Measurements from ENCODE around the gene PDE7B.

PDE7B gene

GRCh38 chr6:135851442-135852271 lies at the start of gene PDE7B:
Gene PDE7B, plus strand, starts transcription at chr6:135851701.
- TF ChIP-seq GATA2 (IDR thresholded peaks at IDR 0.05; ENCODE audit: low read depth, low read length) (no peak), GATA3 (IDR thresholded peaks at IDR 0.05; ENCODE audit: low read depth, low read length) (no peak)

DNA sequence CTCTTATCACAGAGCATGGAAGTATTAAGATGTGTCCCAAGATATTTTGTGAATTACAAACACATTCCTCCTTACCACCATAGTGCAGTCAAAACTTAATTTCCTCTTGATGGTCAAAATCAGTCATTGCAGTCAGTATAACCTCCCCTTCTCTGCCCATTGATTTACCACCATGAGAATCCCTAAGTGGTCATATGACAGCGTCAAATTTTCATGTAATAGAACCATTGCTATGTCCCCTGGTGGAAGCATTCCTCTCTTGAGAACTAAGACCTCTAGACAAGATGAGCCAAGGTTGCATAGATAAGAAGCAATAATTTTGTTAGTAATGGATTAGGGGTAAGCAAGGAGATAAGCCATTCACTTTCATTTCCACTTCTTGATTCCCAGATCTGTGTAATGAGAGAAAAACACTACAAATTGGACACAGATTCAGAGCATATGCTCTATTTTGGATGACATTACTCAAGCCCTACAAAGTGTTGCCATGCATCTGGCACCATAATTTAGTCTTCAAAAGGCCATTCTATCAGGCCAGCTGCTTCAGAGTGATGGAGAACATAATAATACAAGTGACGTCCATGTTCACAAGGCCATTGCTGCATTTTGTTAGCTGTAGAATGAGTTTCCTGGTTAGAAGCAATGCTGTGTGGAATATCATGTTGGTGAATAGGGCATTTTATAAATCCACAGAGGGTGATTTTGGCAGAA lies 49.6 kb upstream of the PDE7B start:
- TF ChIP-seq GATA2 (IDR thresholded peaks at IDR 0.05; ENCODE audit: low read depth, low read length) (peak; percentile 44; the same call in 1 of the 2 replicates), GATA3 (IDR thresholded peaks at IDR 0.05; ENCODE audit: low read depth, low read length) (peak; percentile 62)

GRCh38 chr6:135810486-135810885 lies 41.0 kb upstream of the PDE7B start:
- TF ChIP-seq GATA3 (IDR thresholded peaks at IDR 0.05; ENCODE audit: low read depth, low read length) (no peak), GATA2 (IDR thresholded peaks at IDR 0.05; ENCODE audit: low read depth, low read length) (no peak)

DNA sequence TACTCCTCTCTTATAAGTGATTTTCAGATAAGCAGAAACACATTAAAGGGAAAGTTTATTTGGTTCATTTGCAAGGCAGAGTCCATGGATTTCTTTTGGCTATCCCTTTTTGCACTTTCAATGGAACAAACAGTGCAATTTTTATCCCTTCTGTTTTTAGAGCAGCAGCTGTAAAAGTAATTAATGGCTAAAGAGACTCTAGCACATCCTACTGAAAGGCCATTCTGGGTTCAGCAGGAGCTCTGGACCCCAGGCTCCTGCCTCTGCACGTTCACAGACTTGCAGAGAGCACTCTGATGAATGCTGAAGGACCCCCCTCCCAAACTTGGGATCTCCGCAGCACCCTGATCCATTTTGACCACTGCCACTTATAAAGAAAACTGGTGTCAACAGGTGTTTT lies 40.3 kb upstream of the PDE7B start:
- no peak for TF ChIP-seq GATA2 (IDR thresholded peaks at IDR 0.05; ENCODE audit: low read depth, low read length)
- TF ChIP-seq GATA3 (IDR thresholded peaks at IDR 0.05; ENCODE audit: low read depth, low read length) = no peak

DNA sequence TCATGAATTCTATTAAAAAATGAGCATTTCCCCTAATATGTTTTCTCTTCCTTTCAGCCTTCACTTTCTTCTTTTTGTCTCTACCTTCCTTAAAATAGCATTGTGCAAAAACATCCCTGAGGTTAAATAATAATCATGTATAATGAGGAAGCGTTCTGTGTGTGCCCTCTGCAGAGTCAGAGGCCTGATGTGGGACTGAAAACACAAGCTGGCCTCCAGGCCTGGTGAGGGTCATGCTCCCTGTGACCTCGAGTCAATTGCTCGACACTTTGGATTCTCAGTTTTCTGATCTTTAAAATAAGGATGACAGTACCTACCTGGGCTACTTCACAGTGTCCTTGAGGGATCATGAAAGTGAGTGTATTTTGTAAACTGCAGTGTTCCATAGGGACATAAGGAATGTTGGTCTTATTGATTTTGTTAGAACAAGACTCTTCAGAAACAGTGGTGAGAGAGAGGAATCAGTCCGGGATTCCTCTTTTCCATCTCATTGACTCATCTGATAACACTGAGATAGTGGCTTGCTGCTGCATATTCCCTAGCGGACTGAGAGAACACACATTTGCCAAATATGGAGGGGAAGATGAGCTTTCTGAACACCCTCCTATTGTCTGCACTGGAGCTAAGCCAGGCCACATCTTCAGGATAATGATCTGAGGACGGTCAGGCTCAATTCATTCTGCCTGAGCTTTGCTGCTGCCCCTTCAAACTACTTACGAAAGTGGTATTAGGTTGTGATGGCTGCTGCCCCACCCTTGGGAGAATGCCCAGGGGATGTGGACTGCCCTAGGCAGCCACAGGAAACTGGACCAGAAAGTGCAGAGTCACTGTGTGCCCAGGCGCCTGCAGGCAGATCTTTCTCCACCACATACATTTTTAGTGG lies 39.6 kb upstream of the PDE7B start:
- no peak for TF ChIP-seq GATA2 (IDR thresholded peaks at IDR 0.05; ENCODE audit: low read depth, low read length)
- no peak for TF ChIP-seq GATA3 (IDR thresholded peaks at IDR 0.05; ENCODE audit: low read depth, low read length)

DNA sequence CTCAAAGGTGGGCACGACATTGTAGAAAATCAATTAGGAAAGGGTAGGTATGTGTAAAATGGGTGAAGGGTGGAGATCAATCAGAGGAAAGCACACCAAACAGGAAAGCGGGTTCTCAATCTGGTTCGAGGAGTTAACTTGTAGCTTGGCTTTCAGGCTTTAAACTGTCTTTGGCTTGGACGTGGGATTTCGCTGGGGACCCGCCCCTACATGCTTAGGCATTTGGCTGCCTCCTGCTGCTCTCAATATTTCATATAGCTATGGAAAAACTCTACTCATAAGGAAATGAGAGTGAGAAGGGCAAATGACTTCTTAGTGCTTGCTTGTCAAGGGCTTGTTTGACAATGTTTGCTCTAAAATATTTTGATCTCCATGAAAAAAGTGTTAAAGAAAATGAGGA lies 38.1 kb upstream of the PDE7B start:
- TF ChIP-seq GATA3 (IDR thresholded peaks at IDR 0.05; ENCODE audit: low read depth, low read length) (no peak), GATA2 (IDR thresholded peaks at IDR 0.05; ENCODE audit: low read depth, low read length) (no peak)

DNA sequence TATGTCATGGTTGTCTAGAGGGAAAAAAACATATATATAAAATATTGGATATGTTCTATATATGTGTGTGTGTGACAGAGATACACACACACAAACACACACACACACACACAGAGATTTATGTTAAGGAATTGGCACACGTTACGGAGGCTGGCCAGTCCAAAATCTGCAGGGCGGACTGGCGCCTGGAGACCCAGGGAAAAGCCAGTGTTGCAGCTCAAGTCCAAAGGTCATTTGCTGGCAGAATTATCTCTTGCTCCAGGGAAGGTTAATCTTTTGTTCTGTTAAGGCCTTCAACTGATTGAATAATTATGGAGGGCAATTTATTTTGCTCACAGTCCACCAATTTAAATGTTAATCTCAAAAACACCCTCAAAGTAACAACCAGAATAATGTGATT lies 37.5 kb upstream of the PDE7B start:
- no peak for TF ChIP-seq GATA2 (IDR thresholded peaks at IDR 0.05; ENCODE audit: low read depth, low read length)

DNA sequence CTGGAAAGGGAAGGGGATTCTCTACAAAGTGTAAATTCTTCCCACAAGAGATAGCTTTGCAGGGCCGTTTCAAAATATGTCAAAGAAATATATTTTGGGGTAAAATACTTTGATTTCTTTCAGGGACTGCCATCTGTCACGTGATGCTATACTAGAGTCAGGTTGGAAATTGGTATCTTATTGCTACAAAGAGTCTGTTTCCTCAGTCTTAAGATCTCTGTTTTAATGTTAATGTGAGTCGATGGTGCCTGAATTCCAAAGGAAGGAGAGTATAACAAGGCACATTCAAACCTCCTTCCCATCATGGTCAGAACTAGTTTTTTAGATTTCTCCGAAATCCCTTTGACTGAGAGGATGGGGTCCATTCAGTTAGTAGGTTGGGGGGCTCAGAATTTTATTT lies 36.3 kb upstream of the PDE7B start:
- no peak for TF ChIP-seq GATA3 (IDR thresholded peaks at IDR 0.05; ENCODE audit: low read depth, low read length)
- no peak for TF ChIP-seq GATA2 (IDR thresholded peaks at IDR 0.05; ENCODE audit: low read depth, low read length)

GRCh38 chr6:135817035-135817434 lies 34.5 kb upstream of the PDE7B start:
- TF ChIP-seq GATA3 (IDR thresholded peaks at IDR 0.05; ENCODE audit: low read depth, low read length) = no peak
- no peak for TF ChIP-seq GATA2 (IDR thresholded peaks at IDR 0.05; ENCODE audit: low read depth, low read length)

DNA sequence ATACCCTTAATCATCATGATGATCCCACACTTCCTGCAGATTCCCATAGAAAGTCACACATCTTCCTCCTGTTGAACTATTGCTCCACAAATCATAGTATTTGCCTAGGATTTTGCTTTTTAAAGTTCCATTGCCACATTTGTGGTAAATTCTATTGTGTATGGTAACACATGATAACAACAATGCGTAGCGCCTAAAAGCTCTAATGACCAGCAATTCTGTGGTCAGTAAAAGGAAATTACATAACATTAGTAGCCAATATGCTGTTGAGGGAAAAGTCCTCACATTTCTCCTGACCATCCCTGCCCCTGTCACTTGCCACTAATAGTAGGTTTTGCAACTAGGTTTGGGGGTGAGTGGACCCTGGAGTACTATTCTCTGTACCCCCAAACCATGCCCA lies 31.8 kb upstream of the PDE7B start:
- no peak for TF ChIP-seq GATA2 (IDR thresholded peaks at IDR 0.05; ENCODE audit: low read depth, low read length)
- TF ChIP-seq GATA3 (IDR thresholded peaks at IDR 0.05; ENCODE audit: low read depth, low read length) = no peak

GRCh38 chr6:135820340-135820739 lies 31.2 kb upstream of the PDE7B start:
- TF ChIP-seq GATA2 (IDR thresholded peaks at IDR 0.05; ENCODE audit: low read depth, low read length) (no peak), GATA3 (IDR thresholded peaks at IDR 0.05; ENCODE audit: low read depth, low read length) (no peak)

GRCh38 chr6:135823851-135824250 lies 27.6 kb upstream of the PDE7B start:
- TF ChIP-seq GATA3 (IDR thresholded peaks at IDR 0.05; ENCODE audit: low read depth, low read length) (no peak), GATA2 (IDR thresholded peaks at IDR 0.05; ENCODE audit: low read depth, low read length) (no peak)

- TF ChIP-seq GATA2 (IDR thresholded peaks at IDR 0.05; ENCODE audit: low read depth, low read length) = no peak
These were observed 25.2 kb upstream of the PDE7B start for GRCh38 chr6:135826236-135826804.

GRCh38 chr6:135828021-135828420 lies 23.5 kb upstream of the PDE7B start:
- no peak for TF ChIP-seq GATA3 (IDR thresholded peaks at IDR 0.05; ENCODE audit: low read depth, low read length)
- TF ChIP-seq GATA2 (IDR thresholded peaks at IDR 0.05; ENCODE audit: low read depth, low read length) = no peak
